Endothelial cell of umbilical vein (primary cell): ENCODE measurements around the gene USP30. TPM values are rescaled to one million over a fixed set of nuclear protein-coding genes. Genes with fewer than 3 reads are reported as not detected.

Source experiments
- BruUV-seq: library from RNA; stranded (reverse); fragments of 400-500 nt; replicated peaks from 2 replicates; lab custom pipeline; 2021; lab: Mats Ljungman, UMichigan
- CTCF ChIA-PET: fragments of 300-600, 350-600 bp; sonication (Branson Sonifier 250); formaldehyde crosslinking; loops from one replicate; lab custom pipeline; 2021; ENCODE audit warnings: antibody characterized with exemption, inconsistent platforms; lab: Charles Lee
- POLR2A ChIA-PET: fragments of 300-600, 350-600 bp; sonication (Branson Sonifier 250); formaldehyde crosslinking; loops from one replicate; lab custom pipeline; 2021; ENCODE audit warnings: antibody characterized with exemption, inconsistent platforms; lab: Charles Lee
- DNase-seq: peaks from one replicate; pipeline ENCODE4 v3.0.0-alpha.2; 2011; ENCODE audit warnings: low read depth, low spot score
- FAIRE-seq: peaks from 2 replicates; lab custom pipeline; 2011; peaks lifted over from hg19 to GRCh38; lab: Jason Lieb, UNC
- H2AFZ ChIP-seq: 2 replicates; pipeline ENCODE4 v1.6.0; 2012; ENCODE audit warnings: low read depth, low read length, control low read depth, inconsistent platforms
- H3K27ac ChIP-seq: 2 replicates; pipeline ENCODE4 v1.5.1; 2011; ENCODE audit warnings: low read depth, mild to moderate bottlenecking, control low read depth, low read length, moderate library complexity; ENCODE audit not compliant: insufficient read depth
- H3K27me3 ChIP-seq, 2 experiments: 2 replicates each; pipeline versions ENCODE4 v1.6.0 to v1.6.1; 2011; ENCODE audit warnings: low read length in 2 of 2, mixed read lengths in 1 of 2; ENCODE audit not compliant: control insufficient read depth in 2 of 2, insufficient read depth in 2 of 2
- H3K36me3 ChIP-seq, 2 experiments: 2 replicates in 1 of 2; 3 replicates in 1 of 2; pipeline ENCODE4 v1.5.1; 2011; ENCODE audit warnings: low read length in 2 of 2, mild to moderate bottlenecking in 1 of 2, moderate library complexity in 1 of 2; ENCODE audit not compliant: control insufficient read depth in 2 of 2, insufficient read depth in 2 of 2; ENCODE audit errors: extremely low read depth in 1 of 2
- H3K4me1 ChIP-seq: 3 replicates; pipeline ENCODE4 v1.5.1; 2011; ENCODE audit warnings: mild to moderate bottlenecking, low read length; ENCODE audit not compliant: control insufficient read depth, insufficient read depth; ENCODE audit errors: extremely low read depth
- H3K4me2 ChIP-seq: 2 replicates; pipeline ENCODE4 v1.6.1; 2011; ENCODE audit warnings: low read length, control low read depth, mixed read lengths; ENCODE audit not compliant: insufficient read depth
- H3K4me3 ChIP-seq, 3 experiments: fragments of 200-600 bp in 1 of 3; sonication (generic), shearing (Covaris generic) in 1 of 3; replicated peaks in 1 of 3; 2 replicates each; pipeline ENCODE4 v1.5.1; 2011 to 2016; ENCODE audit warnings: control low read depth in 3 of 3, low read length in 3 of 3, mild to moderate bottlenecking in 2 of 3, inconsistent platforms in 1 of 3, low read depth in 1 of 3, moderate library complexity in 1 of 3; ENCODE audit not compliant: insufficient read depth in 1 of 3
- H3K79me2 ChIP-seq: 2 replicates; pipeline ENCODE4 v1.6.0; 2012; ENCODE audit warnings: low read length, inconsistent platforms; ENCODE audit not compliant: control insufficient read depth, insufficient read depth
- H3K9ac ChIP-seq: replicated peaks from 2 replicates; pipeline ENCODE3; 2011; ENCODE audit warnings: low read length, control low read depth; ENCODE audit not compliant: insufficient read depth; ENCODE audit errors: extremely low read depth
- H3K9me1 ChIP-seq: replicated peaks from 3 replicates; pipeline ENCODE4 v1.6.0; 2011; ENCODE audit warnings: mild to moderate bottlenecking, low read length; ENCODE audit not compliant: control insufficient read depth, insufficient read depth; ENCODE audit errors: extremely low read depth
- H3K9me3 ChIP-seq: replicated peaks from 2 replicates; pipeline ENCODE4 v1.5.1; 2012; ENCODE audit warnings: low read length, inconsistent platforms; ENCODE audit not compliant: control insufficient read depth, insufficient read depth
- H4K20me1 ChIP-seq: replicated peaks from 2 replicates; pipeline ENCODE3; 2011; ENCODE audit warnings: mild to moderate bottlenecking, low read length; ENCODE audit not compliant: control insufficient read depth, insufficient read depth; ENCODE audit errors: extremely low read depth
- EZH2 ChIP-seq: IDR thresholded peaks from 2 replicates; pipeline ENCODE4 v1.6.1; 2012; ENCODE audit warnings: borderline replicate concordance, low read depth, mild to moderate bottlenecking, moderate library complexity, low read length, inconsistent platforms; ENCODE audit not compliant: severe bottlenecking
- FOS ChIP-seq: IDR thresholded peaks from 2 replicates; pipeline ENCODE4 v1.6.1; 2011; ENCODE audit warnings: mild to moderate bottlenecking, low read length, moderate library complexity, borderline replicate concordance; ENCODE audit not compliant: insufficient read depth
- GATA2 ChIP-seq: IDR thresholded peaks from 2 replicates; pipeline ENCODE4 v1.7.0; 2011; ENCODE audit warnings: low read depth, mild to moderate bottlenecking, moderate library complexity, mixed read lengths, low read length; ENCODE audit not compliant: insufficient read length, insufficient read depth
- JUN ChIP-seq: IDR thresholded peaks from 2 replicates; pipeline ENCODE4 v1.6.1; 2011; ENCODE audit warnings: borderline replicate concordance, low read depth; ENCODE audit not compliant: insufficient read length, insufficient read depth
- MYC ChIP-seq: IDR thresholded peaks from one replicate; pipeline ENCODE4 v1.6.1; 2011; ENCODE audit warnings: mild to moderate bottlenecking, low read depth, low read length
- POLR2A ChIP-seq: IDR thresholded peaks from 2 replicates; pipeline ENCODE4 v1.6.1; 2012; ENCODE audit warnings: low read depth, mild to moderate bottlenecking, control low read depth, low read length
- POLR2AphosphoS5 ChIP-seq: IDR thresholded peaks from 2 replicates; pipeline ENCODE4 v1.6.1; 2012; ENCODE audit warnings: low read depth, mild to moderate bottlenecking, control low read depth, low read length, moderate library complexity; ENCODE audit not compliant: insufficient read depth
- dilution Hi-C: fragments of 300-500 bp; cut with MboI; formaldehyde crosslinking; loops from one replicate; pipeline ENCODE4 v1.15.0; 2019; ENCODE audit warnings: low sequenced_read_pairs; ENCODE audit not compliant: extremely low pct_ligation_motif_present
- intact Hi-C: fragments of 100-400 bp; cut with micrococcal nuclease; formaldehyde crosslinking; loops from one replicate; pipeline ENCODE4 v1.10.0; 2022
- polyA plus RNA-seq, 4 experiments: library from polyadenylated mRNA; depleted of rRNA in 3 of 4; stranded (reverse) in 3 of 4; unstranded in 1 of 4; fragments of >200 nt; gene quantifications; 2 replicates each; pipeline versions ENCODE4 v1.2.1 to v1.2.3, GENCODE V29; 2011 to 2012; ENCODE audit warnings: missing spikeins in 1 of 4
- total RNA-seq: library from RNA; stranded (reverse); gene quantifications from 2 replicates; pipeline ENCODE4 v1.2.3, GENCODE V29; 2021
- TF ChIP-seq, protein P1 (sequence below), 2 donors: IDR thresholded peaks; 1 replicate in 1 of 2; 2 replicates in 1 of 2; pipeline ENCODE4 v1.5.1; 2011; ENCODE audit warnings: low read length in 2 of 2, mild to moderate bottlenecking in 2 of 2, moderate library complexity in 2 of 2, control low read depth in 1 of 2, inconsistent platforms in 1 of 2, low read depth in 1 of 2; ENCODE audit not compliant: insufficient read depth in 1 of 2; ENCODE audit errors: extremely low read depth in 1 of 2
- TF ChIP-seq, protein P2 (sequence below): IDR thresholded peaks from 2 replicates; pipeline ENCODE4 v1.6.1; 2011; ENCODE audit not compliant: insufficient read depth, insufficient read length

The USP30 gene
- total and polyA plus RNA-seq, 2 donors (not counting 3 experiments of a cell fraction or from before 2014, with no cell fraction given): 14.2 to 24.3 TPM

DNA sequence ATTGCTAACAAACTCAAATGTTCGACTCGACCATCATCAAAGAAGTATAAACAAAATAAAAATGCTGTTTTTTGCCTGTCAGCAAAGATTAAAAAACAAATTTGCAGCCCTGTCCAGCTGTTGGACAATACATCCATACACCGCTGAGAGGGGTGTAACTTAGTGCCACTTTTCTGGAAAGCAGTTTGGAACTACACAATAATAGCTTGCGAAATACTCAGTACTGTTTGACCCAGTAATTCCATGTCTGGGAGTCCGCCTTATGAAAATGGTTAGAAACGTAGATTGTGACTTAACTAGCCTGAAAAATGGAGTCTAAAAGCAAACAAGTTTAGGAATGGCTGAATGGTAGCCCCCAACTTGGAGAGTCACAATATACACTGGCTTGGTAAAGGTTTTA lies 6.4 kb downstream of the USP30 start:
- Histone ChIP-seq H3K27me3 (no peaks in the 10 kb centered on the region), H2AFZ (no peak overlapping the region), H3K9ac (no peak overlapping the region), H3K36me3 (peaks cover 0 to 4% of the 10 kb centered on the region in 2 experiments), H3K4me1 (peaks cover 1% of the 10 kb centered on the region), H3K9me1 (no peaks in the 10 kb centered on the region), H4K20me1 (no peaks in the 10 kb centered on the region), H3K4me3 (no peak overlapping the region), H3K79me2 (no peaks in the 10 kb centered on the region), H3K4me2 (no peak overlapping the region), H3K27ac (no peak overlapping the region), H3K9me3 (no peaks in the 10 kb centered on the region)
- FAIRE-seq (no peak), DNase-seq (no peak)
- intact Hi-C loops: no loop called here
- dilution Hi-C loops: no loop called here
- POLR2A ChIA-PET: no interaction called here
- CTCF ChIA-PET: no interaction called here
- TF ChIP-seq POLR2AphosphoS5: no peak
- TF ChIP-seq MYC: no peak
- TF ChIP-seq POLR2A: no peak
- no peak for TF ChIP-seq GATA2
- TF ChIP-seq JUN: no peak
- TF ChIP-seq, protein P1, sequence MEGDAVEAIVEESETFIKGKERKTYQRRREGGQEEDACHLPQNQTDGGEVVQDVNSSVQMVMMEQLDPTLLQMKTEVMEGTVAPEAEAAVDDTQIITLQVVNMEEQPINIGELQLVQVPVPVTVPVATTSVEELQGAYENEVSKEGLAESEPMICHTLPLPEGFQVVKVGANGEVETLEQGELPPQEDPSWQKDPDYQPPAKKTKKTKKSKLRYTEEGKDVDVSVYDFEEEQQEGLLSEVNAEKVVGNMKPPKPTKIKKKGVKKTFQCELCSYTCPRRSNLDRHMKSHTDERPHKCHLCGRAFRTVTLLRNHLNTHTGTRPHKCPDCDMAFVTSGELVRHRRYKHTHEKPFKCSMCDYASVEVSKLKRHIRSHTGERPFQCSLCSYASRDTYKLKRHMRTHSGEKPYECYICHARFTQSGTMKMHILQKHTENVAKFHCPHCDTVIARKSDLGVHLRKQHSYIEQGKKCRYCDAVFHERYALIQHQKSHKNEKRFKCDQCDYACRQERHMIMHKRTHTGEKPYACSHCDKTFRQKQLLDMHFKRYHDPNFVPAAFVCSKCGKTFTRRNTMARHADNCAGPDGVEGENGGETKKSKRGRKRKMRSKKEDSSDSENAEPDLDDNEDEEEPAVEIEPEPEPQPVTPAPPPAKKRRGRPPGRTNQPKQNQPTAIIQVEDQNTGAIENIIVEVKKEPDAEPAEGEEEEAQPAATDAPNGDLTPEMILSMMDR (IDR thresholded peaks at IDR 0.05; ENCODE audit: extremely low read depth in 1 of 2, insufficient read depth in 1 of 2, low read depth in 1 of 2, low read length in 2 of 2): no peak
- TF ChIP-seq, protein P2, sequence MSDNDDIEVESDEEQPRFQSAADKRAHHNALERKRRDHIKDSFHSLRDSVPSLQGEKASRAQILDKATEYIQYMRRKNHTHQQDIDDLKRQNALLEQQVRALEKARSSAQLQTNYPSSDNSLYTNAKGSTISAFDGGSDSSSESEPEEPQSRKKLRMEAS: no peak
- TF ChIP-seq FOS: no peak
- TF ChIP-seq EZH2: no peak
- BruUV-seq: no TSS peak
